GM18951 (cell line): ENCODE measurements around the gene PATZ1.
"Not testable (repeated sequence)": the region's sequence is repeated elsewhere in the genome, so short reads cannot be mapped to it uniquely, and the experiment has no call there.

ENCODE experiments used
- POLR2A ChIP-seq: IDR thresholded peaks from 4 replicates; pipeline ENCODE4 v1.6.1; 2011; ENCODE audit warnings: mild to moderate bottlenecking; ENCODE audit not compliant: insufficient read length, insufficient read depth; ENCODE audit errors: extremely low read depth
- in situ Hi-C: fragments of 300-500 bp; cut with MboI; formaldehyde crosslinking; loops from one replicate; pipeline ENCODE4 v1.12.0; 2022; ENCODE audit warnings: low sequenced_read_pairs, mixed read lengths, inconsistent platforms; ENCODE audit not compliant: unreplicated experiment

Gene PATZ1

GRCh38 chr22:31321421-31321820 is 24.7 kb downstream of the PATZ1 start:
- in situ Hi-C loops: no loop called here
- TF ChIP-seq POLR2A: no peak

- in situ Hi-C loops: not testable (repeated sequence)
Observed at GRCh38 chr22:31314220-31314619, 31.9 kb downstream of the PATZ1 start.

DNA sequence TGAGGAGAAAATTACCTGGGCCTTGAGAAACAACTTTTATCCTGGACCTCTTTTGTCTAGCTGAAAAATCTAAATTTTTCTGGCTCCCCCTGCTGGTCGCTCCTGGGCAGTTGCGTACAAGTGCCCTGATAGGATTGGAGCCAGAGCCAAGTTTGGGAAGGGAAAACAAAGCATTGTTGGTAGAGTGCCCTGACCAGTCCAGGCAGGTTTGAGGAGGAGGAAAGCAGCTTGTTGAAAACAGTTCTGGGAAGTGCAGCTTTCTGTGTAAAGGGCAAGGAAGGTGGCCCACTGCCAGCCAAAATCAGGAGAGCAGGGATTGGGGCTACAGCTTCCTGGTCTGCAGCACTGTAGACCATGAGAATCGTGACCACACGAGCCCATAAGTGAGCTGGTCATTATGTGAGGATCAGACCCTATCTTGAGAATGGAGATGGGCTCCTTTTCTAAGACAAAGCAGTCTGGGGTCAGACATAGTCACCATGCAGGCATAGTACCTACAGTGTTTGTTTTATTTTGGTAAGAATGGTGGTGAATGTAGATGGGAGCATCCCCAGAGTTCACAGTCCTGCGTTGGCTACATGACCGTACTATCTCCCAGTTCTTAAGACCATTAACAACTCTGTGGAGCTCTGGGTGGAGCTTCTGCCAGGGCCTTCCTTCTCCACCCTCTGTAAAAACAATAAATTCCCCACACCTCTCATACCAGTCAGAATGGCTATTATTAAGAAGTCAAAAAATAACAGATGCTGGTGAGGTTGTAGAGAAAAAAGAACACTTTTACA is 32.6 kb downstream of the PATZ1 start:
- no peak for TF ChIP-seq POLR2A
- in situ Hi-C loops: no loop called here

DNA sequence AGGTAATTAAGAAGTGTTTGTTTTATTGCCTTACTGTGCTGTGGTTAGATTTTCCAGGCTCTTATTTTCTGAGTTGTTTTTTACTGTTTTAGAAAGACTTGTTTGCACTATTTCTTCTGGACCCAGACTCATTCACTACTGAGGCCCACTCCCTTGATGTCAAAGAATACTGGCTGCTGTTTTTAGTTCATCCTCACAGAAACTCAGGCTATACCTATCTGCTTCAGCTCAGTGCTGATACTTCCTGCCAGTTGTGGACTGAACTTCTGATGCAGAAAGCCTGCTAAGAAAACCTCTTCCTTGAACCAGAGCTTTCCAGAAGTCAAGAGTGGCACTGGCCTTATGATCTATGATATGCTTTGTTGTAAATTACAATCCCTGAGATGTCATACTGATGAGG is 38.0 kb downstream of the PATZ1 start:
- TF ChIP-seq POLR2A: no peak
- in situ Hi-C loops: no loop called here

- TF ChIP-seq POLR2A: no peak
- in situ Hi-C loops: no loop called here
Observed at GRCh38 chr22:31305194-31305593, 41.0 kb downstream of the PATZ1 start.

- no peak for TF ChIP-seq POLR2A
- in situ Hi-C loops: no loop called here
Observed at GRCh38 chr22:31302537-31302936, 43.6 kb downstream of the PATZ1 start.

DNA sequence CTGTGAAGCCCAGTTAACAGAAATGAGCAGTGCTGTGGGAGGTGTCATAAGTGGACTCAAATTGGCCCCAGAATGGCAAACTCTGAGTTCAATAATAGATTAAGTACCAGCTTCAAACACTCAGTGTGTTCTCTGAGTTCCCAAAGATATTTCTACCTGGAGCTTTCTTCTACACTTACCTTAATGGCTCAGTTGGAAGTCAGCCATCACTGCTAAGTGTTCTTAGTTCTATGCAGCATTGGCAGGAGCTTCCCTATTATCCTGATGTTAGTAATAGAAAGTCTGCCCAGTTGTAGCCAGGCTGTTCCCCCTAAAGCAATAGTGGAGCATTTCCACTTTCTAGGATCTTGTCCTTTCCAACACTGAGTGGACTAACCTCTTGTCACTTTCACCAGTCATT is 44.1 kb downstream of the PATZ1 start:
- in situ Hi-C loops: no loop called here
- no peak for TF ChIP-seq POLR2A

DNA sequence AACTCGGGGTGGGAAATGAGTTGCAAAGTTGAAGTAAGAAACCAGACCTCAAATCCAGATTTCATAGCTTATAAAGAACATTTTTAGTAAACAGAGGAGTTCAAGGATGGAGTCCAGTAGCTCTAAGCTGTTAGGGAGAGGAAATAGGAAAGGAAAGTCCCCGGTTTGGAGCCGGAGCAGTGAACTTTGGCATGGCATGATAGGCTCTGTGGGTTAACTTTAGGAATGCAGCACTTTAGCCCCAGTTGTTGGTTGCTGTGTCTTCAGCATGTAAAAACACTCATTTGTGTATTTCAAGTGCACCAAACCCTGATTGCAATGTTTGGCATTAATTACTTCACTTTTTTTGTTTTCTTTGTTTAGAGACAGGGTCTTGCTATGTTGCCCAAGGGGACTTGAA is 45.2 kb downstream of the PATZ1 start:
- no peak for TF ChIP-seq POLR2A
- in situ Hi-C loops: no loop called here

- in situ Hi-C loops: no loop called here
- no peak for TF ChIP-seq POLR2A
Observed at GRCh38 chr22:31295831-31296657, 50.1 kb downstream of the PATZ1 start.

GRCh38 chr22:31295360-31295759 is 50.8 kb downstream of the PATZ1 start:
- in situ Hi-C loops: no loop called here
- TF ChIP-seq POLR2A: no peak

- no peak for TF ChIP-seq POLR2A
- in situ Hi-C loops: no loop called here
Observed at GRCh38 chr22:31292236-31292989, 53.7 kb downstream of the PATZ1 start, which contains the start of gene PIK3IP1. PIK3IP1 (minus strand) TSS chr22:31292488; CDS start chr22:31292344, 144 bp downstream.

DNA sequence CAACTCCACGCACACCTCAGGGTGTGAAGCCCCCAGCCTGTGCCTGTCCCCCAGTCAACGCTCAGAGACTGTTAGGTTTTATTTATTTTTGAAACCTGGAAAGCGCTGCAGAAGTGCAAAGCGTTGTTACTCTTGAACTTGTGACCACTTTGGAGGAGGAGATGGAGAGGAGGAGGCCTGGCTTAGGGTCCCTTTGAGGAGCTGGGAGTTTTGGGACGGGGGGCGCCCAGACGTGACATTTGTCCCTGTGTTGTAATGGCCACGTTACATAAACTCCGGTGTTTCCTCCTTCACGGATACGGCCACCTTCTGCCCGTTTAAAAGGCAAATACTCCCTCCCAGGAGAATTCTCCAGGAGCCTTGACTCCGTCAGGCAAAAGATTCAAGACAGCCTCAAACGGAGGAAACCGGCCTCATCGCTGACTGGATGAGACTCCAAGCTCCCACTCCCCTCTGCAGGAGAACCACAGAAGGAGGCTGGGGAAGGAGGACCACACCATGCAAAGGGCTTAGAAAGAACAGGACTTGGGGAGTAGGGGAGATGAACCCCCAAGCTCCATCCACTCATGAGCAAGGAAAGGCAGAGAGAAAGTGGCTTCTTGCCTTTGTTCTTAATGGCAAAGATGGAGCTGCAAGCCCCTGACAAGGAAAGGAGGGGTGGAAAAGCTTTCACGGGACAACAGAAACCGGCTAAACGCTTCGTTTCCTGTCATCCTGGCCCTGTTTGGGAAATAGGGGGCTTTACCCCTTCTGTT is 54.5 kb downstream of the PATZ1 start:
- in situ Hi-C loops: no loop called here

More for the DNA sequence above, 54.5 kb downstream of the PATZ1 start:
- no peak for TF ChIP-seq POLR2A
